ENCODE measurements around the gene ZDHHC14.

DNA sequence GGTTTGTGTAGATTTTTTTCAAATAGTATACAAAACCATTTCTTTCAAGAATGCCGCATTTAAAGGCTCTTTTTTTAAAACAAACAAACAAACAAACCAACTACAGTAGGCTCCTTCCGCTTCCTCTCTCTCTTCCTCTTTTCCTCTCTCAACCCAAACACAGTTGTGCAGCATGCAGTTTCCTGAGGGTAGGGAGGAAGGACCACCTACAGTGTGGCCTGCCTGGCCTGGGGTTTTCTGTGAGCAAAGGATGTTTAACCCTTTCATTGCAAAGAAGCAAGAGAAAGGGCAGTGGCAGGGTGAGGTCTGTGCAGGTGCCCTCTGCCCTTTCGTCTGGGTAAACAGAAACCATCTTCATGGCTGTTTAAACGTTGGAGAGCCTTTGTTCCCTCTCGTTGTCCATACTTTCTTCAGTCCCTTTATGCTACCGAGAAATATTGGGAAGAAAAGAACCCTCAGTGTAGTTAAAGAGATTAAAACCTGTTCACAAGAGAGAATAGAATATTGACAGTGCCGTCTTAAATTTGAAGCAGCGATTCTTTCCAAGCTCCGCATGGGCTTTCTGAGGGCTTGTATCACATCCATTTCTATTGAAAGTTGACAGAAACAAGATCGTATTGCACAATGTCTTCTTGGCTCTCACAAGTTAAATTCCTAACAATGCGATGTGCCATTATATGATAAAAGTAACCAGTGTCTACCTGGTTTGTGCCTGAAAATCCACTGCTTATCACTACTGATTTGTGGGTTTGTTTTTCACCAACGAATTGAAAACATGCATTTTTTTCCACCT lies 226.5 kb downstream of the ZDHHC14 start:
- TF ChIP-seq, protein P1, sequence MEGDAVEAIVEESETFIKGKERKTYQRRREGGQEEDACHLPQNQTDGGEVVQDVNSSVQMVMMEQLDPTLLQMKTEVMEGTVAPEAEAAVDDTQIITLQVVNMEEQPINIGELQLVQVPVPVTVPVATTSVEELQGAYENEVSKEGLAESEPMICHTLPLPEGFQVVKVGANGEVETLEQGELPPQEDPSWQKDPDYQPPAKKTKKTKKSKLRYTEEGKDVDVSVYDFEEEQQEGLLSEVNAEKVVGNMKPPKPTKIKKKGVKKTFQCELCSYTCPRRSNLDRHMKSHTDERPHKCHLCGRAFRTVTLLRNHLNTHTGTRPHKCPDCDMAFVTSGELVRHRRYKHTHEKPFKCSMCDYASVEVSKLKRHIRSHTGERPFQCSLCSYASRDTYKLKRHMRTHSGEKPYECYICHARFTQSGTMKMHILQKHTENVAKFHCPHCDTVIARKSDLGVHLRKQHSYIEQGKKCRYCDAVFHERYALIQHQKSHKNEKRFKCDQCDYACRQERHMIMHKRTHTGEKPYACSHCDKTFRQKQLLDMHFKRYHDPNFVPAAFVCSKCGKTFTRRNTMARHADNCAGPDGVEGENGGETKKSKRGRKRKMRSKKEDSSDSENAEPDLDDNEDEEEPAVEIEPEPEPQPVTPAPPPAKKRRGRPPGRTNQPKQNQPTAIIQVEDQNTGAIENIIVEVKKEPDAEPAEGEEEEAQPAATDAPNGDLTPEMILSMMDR (optimal IDR thresholded peaks at IDR 0.05 in 1 of 3, IDR thresholded peaks at IDR 0.05 in 1 of 3, conservative IDR thresholded peaks at IDR 0.05 in 1 of 3; ENCODE audit: extremely low read depth in 1 of 3, insufficient read depth in 2 of 3, low read length in 3 of 3): no peak
- no peak for TF ChIP-seq EZH2 (IDR thresholded peaks at IDR 0.05; ENCODE audit: low read length)
